Keratinocyte (primary cell): ENCODE results near the gene IL1RAPL1.
"Not testable (repeated sequence)": the region's sequence is repeated elsewhere in the genome, so short reads cannot be mapped to it uniquely, and the experiment has no call there.

Experiments used
- CTCF ChIP-seq, 3 experiments: IDR thresholded peaks in 1 of 3; conservative IDR thresholded peaks in 1 of 3; optimal IDR thresholded peaks in 1 of 3; 2 replicates in 2 of 3; 3 replicates in 1 of 3; pipeline versions ENCODE3 to v1.5.1; 2011; ENCODE audit warnings: low read length in 3 of 3, mild to moderate bottlenecking in 3 of 3, moderate library complexity in 2 of 3, control low read depth in 1 of 3, inconsistent platforms in 1 of 3; ENCODE audit not compliant: insufficient read depth in 2 of 3; ENCODE audit errors: extremely low read depth in 1 of 3
- EZH2 ChIP-seq: IDR thresholded peaks from one replicate; pipeline ENCODE4 v1.6.1; 2012; ENCODE audit warnings: inconsistent platforms, mild to moderate bottlenecking, low read length, moderate library complexity

DNA sequence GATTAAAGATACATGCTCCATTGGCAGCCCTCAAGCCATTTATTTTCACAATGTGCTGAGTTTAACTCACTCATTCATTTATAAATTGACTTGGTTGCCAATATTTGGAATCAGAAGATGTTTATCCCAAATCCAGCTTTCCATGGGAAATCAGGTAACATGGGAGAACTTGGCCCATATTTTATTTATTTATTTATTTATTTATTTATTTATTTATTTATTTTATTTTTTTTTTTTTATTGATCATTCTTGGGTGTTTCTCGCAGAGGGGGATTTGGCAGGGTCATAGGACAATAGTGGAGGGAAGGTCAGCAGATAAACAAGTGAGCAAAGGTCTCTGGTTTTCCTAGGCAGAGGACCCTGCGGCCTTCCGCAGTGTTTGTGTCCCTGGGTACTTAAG lies 745.2 kb downstream of the IL1RAPL1 start:
- TF ChIP-seq EZH2; CTCF (optimal IDR thresholded peaks at IDR 0.05 in 1 of 3, IDR thresholded peaks at IDR 0.05 in 1 of 3, conservative IDR thresholded peaks at IDR 0.05 in 1 of 3; ENCODE audit: extremely low read depth in 1 of 3, insufficient read depth in 2 of 3, low read length in 3 of 3): not testable (repeated sequence)
